Neutrophil (primary cell): ENCODE measurements around the gene SEMA6A.

Source experiments
- H3K27ac ChIP-seq: fragments of 200-600 bp; sonication (generic); 2 replicates; pipeline ENCODE4 v1.5.1; 2016; ENCODE audit warnings: mild to moderate bottlenecking, moderate library complexity
- H3K27me3 ChIP-seq: fragments of 200-600 bp; sonication (generic); 2 replicates; pipeline ENCODE4 v1.6.0; 2016; ENCODE audit warnings: mild to moderate bottlenecking
- H3K36me3 ChIP-seq: fragments of 200-600 bp; sonication (generic); 2 replicates; pipeline ENCODE4 v1.5.1; 2017
- H3K4me1 ChIP-seq, 2 experiments: fragments of 200-600 bp in 1 of 2; sonication (generic) in 1 of 2; 1 replicate in 1 of 2; 2 replicates in 1 of 2; pipeline versions ENCODE4 v1.5.1 to v1.6.1; 2013 to 2016; ENCODE audit warnings: low read depth in 1 of 2, low read length in 1 of 2, mild to moderate bottlenecking in 1 of 2, moderate library complexity in 1 of 2; ENCODE audit not compliant: control insufficient read depth in 1 of 2, insufficient read depth in 1 of 2
- H3K4me3 ChIP-seq, 2 experiments: fragments of 200-600 bp in 1 of 2; sonication (generic) in 1 of 2; 1 replicate in 1 of 2; 2 replicates in 1 of 2; pipeline ENCODE4 v1.5.1; 2013 to 2016; ENCODE audit warnings: low read depth in 1 of 2, low read length in 1 of 2, mild to moderate bottlenecking in 1 of 2, moderate library complexity in 1 of 2
- H3K9me3 ChIP-seq: fragments of 200-600 bp; sonication (generic); 2 replicates; pipeline ENCODE4 v1.5.1; 2016
- TF ChIP-seq, protein P1 (sequence below): fragments of 200-600 bp; sonication (generic); IDR thresholded peaks from 2 replicates; pipeline ENCODE4 v1.5.1; 2016; ENCODE audit warnings: antibody characterized with exemption

The SEMA6A gene

DNA sequence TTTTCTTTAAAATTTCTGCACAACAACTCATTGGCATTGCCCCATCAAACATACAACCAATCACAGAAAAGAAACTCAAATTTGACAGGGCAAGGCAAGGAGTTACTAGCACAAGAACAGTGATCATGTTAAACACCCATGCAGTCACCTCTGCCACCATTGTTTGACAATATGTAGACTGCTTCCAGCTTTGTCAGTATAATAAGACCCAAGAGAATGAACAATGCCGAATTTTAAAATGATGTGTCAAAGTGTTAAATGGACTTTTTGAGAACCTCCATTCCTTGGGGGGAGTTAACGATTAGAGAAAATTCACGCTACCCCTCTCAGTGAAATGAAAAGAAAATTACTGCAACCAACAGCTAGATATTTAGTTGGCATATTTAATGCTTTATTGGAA, 109.2 kb downstream of the SEMA6A start:
- Histone ChIP-seq H3K27me3 (no peaks in the 10 kb centered on the region), H3K36me3 (no peaks in the 10 kb centered on the region), H3K4me1 (no peaks in the 10 kb centered on the region), H3K4me3 (no peak overlapping the region), H3K9me3 (no peaks in the 10 kb centered on the region), H3K27ac (no peak overlapping the region)
- TF ChIP-seq, protein P1, sequence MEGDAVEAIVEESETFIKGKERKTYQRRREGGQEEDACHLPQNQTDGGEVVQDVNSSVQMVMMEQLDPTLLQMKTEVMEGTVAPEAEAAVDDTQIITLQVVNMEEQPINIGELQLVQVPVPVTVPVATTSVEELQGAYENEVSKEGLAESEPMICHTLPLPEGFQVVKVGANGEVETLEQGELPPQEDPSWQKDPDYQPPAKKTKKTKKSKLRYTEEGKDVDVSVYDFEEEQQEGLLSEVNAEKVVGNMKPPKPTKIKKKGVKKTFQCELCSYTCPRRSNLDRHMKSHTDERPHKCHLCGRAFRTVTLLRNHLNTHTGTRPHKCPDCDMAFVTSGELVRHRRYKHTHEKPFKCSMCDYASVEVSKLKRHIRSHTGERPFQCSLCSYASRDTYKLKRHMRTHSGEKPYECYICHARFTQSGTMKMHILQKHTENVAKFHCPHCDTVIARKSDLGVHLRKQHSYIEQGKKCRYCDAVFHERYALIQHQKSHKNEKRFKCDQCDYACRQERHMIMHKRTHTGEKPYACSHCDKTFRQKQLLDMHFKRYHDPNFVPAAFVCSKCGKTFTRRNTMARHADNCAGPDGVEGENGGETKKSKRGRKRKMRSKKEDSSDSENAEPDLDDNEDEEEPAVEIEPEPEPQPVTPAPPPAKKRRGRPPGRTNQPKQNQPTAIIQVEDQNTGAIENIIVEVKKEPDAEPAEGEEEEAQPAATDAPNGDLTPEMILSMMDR: no peak

DNA sequence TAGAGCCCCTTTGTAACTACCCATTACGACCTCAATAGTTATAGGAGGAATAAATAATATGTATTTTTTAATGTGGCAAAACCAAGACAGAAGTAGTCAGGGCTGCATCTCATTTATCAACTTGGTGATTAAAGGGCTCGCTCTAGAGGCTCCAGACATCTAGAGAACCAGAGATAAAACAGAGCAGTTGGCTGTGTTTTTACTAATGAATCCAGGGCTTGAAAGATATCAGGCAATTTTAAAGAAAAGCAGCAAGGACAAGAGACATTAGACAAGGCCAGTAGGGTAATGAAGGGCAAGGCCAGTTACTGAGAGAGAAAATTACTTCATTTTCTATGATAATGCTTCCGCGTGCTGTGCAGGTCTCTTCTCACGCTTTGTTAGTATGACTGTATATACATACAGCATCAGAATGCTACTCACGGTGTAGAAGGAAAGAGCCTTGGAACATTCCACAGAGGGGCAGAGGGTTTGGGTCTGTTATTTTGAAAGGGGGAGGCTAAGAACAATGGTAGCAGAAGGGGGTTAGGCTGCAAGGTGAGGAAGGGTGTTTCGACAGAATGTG, 110.4 kb downstream of the SEMA6A start:
- TF ChIP-seq, protein P1: no peak
- H3K4me1 ChIP-seq: no peaks in the 10 kb centered on the region
- H3K27me3 ChIP-seq: no peaks in the 10 kb centered on the region

DNA sequence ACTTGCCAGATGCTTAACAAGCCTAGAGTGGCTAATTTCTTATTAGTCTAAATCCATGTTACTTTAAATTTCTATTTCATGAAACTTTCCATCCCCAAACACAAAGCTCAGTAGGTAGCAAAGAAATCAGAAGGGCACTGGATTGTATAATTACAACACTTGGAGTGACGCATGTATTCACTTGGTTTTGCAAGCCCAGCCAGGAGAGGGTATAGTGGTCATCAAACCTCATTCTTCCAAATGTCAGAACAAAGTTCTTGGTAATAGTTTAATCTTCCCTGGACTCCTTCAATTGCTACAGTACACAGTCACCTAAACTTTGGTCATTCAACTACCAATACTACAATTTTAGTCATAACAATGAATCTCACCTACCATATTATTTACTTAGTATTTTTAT, 112.1 kb downstream of the SEMA6A start:
- Histone ChIP-seq H3K9me3 (no peaks in the 10 kb centered on the region), H3K27me3 (no peaks in the 10 kb centered on the region), H3K4me3 (no peak overlapping the region), H3K27ac (no peak overlapping the region), H3K4me1 (no peaks in the 10 kb centered on the region), H3K36me3 (no peaks in the 10 kb centered on the region)
- TF ChIP-seq, protein P1: no peak

More for the DNA sequence above, 110.4 kb downstream of the SEMA6A start:
- no peaks in the 10 kb centered on the region for H3K36me3 ChIP-seq
- H3K9me3 ChIP-seq: no peaks in the 10 kb centered on the region
- no peak overlapping the region for H3K4me3 ChIP-seq
- H3K27ac ChIP-seq: no peak overlapping the region

DNA sequence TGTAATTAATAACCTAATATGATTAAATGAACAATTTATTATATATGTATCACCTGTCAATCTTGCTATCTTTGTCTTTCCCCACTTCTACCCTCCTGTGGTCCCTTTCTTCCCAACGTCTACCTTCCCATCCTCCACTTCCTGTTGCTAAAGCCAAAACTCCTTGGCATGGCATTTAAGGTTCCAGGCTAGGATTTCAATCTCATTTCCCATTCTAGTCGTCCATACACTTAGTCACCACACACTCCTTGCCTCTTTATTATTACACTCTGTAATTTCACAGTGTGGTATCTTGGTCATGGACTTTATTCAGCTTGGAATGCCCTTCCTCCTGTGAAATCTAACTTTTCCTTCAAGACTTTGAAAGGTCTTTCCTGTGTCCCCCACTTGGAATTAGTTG, 115.3 kb downstream of the SEMA6A start:
- Histone ChIP-seq H3K4me3 (no peak overlapping the region), H3K9me3 (no peaks in the 10 kb centered on the region), H3K27me3 (no peaks in the 10 kb centered on the region), H3K4me1 (peaks cover 9% of the 10 kb centered on the region in 2 experiments), H3K27ac (no peak overlapping the region), H3K36me3 (no peaks in the 10 kb centered on the region)
- TF ChIP-seq, protein P1: no peak

DNA sequence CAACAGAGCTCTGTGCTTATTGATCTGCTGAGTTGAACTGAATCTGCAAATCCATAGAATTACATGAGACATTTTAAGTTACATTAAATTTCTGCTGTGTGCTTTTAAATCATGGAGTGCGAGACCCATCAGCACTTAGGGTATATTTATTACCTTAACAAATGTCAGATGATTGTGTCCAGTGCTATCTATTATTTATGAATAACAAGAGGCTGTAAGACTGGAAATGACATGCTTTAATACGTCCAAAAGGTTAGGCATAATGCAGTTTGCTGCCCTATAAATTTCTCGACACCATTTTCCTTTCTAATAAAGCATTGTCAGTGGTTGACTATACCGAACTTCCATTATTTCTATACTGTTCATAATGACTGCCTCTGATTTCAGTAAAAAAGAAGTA, 117.6 kb downstream of the SEMA6A start:
- Histone ChIP-seq H3K36me3 (no peaks in the 10 kb centered on the region), H3K4me1 (peaks cover 12 to 13% of the 10 kb centered on the region in 2 experiments), H3K27ac (no peak overlapping the region), H3K27me3 (no peaks in the 10 kb centered on the region), H3K9me3 (no peaks in the 10 kb centered on the region), H3K4me3 (no peak overlapping the region)
- TF ChIP-seq, protein P1: no peak
